ENCODE results near the gene PRKCB. TPM values are rescaled to one million over a fixed set of nuclear protein-coding genes. Genes with fewer than 3 reads are reported as not detected.

Gene PRKCB
- polyA plus RNA-seq, 2 of the 4 experiments (the other 2 are of a cell fraction) = 0.09 to 0.22 TPM

DNA sequence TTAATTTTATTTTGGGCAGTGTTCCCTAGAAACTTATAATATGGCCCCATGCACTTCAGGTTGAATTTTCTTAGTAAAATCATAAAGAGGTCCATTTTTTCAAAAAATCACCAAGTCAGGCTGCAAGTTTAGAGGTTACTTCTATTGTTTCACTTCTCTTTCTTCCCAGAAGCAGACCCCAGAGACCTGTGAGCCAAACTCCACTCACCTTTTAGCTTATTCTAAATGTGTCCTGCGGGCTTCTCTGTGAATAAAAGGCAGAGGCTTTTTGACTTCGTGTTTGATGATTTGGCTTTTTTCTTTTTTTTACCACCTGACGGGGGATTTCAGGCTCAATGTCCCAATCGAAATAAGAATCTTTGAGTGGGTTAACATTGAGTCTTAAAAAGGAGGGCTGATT, 7.4 kb downstream of the PRKCB start (continued):
- TF ChIP-seq, protein P1, sequence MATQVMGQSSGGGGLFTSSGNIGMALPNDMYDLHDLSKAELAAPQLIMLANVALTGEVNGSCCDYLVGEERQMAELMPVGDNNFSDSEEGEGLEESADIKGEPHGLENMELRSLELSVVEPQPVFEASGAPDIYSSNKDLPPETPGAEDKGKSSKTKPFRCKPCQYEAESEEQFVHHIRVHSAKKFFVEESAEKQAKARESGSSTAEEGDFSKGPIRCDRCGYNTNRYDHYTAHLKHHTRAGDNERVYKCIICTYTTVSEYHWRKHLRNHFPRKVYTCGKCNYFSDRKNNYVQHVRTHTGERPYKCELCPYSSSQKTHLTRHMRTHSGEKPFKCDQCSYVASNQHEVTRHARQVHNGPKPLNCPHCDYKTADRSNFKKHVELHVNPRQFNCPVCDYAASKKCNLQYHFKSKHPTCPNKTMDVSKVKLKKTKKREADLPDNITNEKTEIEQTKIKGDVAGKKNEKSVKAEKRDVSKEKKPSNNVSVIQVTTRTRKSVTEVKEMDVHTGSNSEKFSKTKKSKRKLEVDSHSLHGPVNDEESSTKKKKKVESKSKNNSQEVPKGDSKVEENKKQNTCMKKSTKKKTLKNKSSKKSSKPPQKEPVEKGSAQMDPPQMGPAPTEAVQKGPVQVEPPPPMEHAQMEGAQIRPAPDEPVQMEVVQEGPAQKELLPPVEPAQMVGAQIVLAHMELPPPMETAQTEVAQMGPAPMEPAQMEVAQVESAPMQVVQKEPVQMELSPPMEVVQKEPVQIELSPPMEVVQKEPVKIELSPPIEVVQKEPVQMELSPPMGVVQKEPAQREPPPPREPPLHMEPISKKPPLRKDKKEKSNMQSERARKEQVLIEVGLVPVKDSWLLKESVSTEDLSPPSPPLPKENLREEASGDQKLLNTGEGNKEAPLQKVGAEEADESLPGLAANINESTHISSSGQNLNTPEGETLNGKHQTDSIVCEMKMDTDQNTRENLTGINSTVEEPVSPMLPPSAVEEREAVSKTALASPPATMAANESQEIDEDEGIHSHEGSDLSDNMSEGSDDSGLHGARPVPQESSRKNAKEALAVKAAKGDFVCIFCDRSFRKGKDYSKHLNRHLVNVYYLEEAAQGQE (IDR thresholded peaks at IDR 0.05) = no peak
- TF ChIP-seq POLR2AphosphoS2 (conservative IDR thresholded peaks at IDR 0.05; ENCODE audit: low read length) (no peak), EHMT2 (IDR thresholded peaks at IDR 0.05; ENCODE audit: low read depth) (no peak), FOSL2 (IDR thresholded peaks at IDR 0.05) (no peak), FOSL2 (CRISPR knock-in tag; IDR thresholded peaks at IDR 0.05) (no peak)

DNA sequence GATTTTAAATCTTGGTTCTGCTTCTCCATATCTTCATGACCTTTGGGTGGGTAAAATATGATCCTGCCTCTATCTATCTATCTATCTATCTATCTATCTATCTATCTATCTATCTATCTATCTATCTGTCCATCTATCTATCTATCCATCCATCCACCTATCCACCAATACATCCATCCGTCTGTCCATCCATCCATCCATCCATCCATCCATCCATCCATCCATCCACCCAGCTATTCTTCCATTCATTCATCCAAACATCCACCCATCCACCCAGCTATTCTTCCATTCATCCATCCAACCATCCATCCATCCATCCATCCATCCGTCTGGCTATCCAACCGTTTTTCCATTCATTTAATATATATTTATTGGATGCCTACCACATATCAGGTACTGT, 11.5 kb downstream of the PRKCB start:
- ChIA-PET CTCF (interaction anchor here (0.6 to 1.4 kb wide), 2 partner anchors 11 to 123 kb away, joined by 3 to 4 read pairs; no protein-coding TSS in a partner anchor), POLR2A (no interaction called here)
- WGBS (ENCODE audit: missing lambda C conversion rate) = 27% methylated on average over 3 of the region's 3 CpGs
- no peak for DNase-seq (ENCODE audit: low read depth in 1 of 2, low spot score in 1 of 2)
- Histone ChIP-seq H3K27ac (no peak overlapping the region), H3K4me3 (no peak overlapping the region), H3K9me3 (peaks cover 13% of the 10 kb centered on the region; the same call in 1 of the 3 replicates), H3K4me2 (no peak overlapping the region), H3K4me1 (no peaks in the 10 kb centered on the region)
- no peak for FAIRE-seq
- no peak for ATAC-seq
- TF ChIP-seq HEYL (CRISPR knock-in tag; IDR thresholded peaks at IDR 0.05) = no peak
- no peak for TF ChIP-seq POLR2A (IDR thresholded peaks at IDR 0.05; ENCODE audit: low read length)
- no peak for TF ChIP-seq SMC3 (IDR thresholded peaks at IDR 0.05)
- TF ChIP-seq EHF (CRISPR knock-in tag; IDR thresholded peaks at IDR 0.05) = no peak
- TF ChIP-seq PHF8 (IDR thresholded peaks at IDR 0.05; ENCODE audit: borderline replicate concordance, low read depth) = no peak
- no peak for TF ChIP-seq MYC (IDR thresholded peaks at IDR 0.05; ENCODE audit: borderline replicate concordance, low read length)
- TF ChIP-seq, protein P2, sequence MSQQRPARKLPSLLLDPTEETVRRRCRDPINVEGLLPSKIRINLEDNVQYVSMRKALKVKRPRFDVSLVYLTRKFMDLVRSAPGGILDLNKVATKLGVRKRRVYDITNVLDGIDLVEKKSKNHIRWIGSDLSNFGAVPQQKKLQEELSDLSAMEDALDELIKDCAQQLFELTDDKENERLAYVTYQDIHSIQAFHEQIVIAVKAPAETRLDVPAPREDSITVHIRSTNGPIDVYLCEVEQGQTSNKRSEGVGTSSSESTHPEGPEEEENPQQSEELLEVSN (IDR thresholded peaks at IDR 0.05; ENCODE audit: borderline replicate concordance, low read depth) = no peak

DNA sequence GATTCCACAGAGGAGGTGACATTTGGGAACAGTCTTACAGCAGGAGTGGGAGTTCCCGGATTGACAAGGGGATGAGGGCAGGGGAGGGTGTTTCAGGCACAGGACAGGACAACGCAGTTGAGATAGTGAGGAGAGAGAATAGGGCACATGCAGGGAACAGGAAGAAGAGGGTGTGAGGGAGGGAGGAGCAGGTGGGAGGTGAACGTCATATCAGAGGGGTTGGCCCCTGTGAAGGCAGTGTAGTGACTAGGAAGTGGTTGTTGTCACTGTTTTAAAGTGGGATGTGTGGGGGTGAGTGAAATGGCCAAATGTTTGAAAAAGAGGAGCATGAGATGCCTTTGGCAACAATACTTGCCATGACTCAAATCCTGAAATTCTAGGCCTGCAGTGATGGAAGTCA, 12.2 kb downstream of the PRKCB start:
- H3K4me2 ChIP-seq = no peak overlapping the region
- no peak overlapping the region for H3K4me3 ChIP-seq
- CTCF ChIA-PET = interaction anchor here (1.4 kb wide), 1 partner anchor 10 kb away, joined by 4 read pairs; no protein-coding TSS in a partner anchor
- ATAC-seq = no peak
- POLR2A ChIA-PET = no interaction called here
- TF ChIP-seq CHD4 (IDR thresholded peaks at IDR 0.05; ENCODE audit: borderline replicate concordance) (no peak), ZC3H11A (IDR thresholded peaks at IDR 0.05) (no peak), FOSL2 (IDR thresholded peaks at IDR 0.05) (no peak), FOSL2 (CRISPR knock-in tag; IDR thresholded peaks at IDR 0.05) (no peak), ZSCAN20 (CRISPR knock-in tag; IDR thresholded peaks at IDR 0.05) (no peak), EP300 (IDR thresholded peaks at IDR 0.05) (no peak), NFE2L2 (conservative IDR thresholded peaks at IDR 0.05; ENCODE audit: low read length) (no peak)
- TF ChIP-seq, protein P3, sequence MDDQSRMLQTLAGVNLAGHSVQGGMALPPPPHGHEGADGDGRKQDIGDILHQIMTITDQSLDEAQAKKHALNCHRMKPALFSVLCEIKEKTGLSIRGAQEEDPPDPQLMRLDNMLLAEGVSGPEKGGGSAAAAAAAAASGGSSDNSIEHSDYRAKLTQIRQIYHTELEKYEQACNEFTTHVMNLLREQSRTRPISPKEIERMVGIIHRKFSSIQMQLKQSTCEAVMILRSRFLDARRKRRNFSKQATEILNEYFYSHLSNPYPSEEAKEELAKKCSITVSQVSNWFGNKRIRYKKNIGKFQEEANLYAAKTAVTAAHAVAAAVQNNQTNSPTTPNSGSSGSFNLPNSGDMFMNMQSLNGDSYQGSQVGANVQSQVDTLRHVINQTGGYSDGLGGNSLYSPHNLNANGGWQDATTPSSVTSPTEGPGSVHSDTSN (IDR thresholded peaks at IDR 0.05) = no peak
- WGBS (ENCODE audit: missing lambda C conversion rate) = 2% methylated on average over 3 of the region's 3 CpGs
- DNase-seq (ENCODE audit: low read depth in 1 of 2, low spot score in 1 of 2) = no peak
- H3K9me3 ChIP-seq = peaks cover 19% of the 10 kb centered on the region; the same call in 1 of the 3 replicates
- H3K4me1 ChIP-seq = no peaks in the 10 kb centered on the region
- FAIRE-seq = no peak
- no peak overlapping the region for H3K27ac ChIP-seq

Data from A549 (cell line).